PFSK-1 (cell line): ENCODE data around the gene ZNF660.

Source experiments
- FOXP2 ChIP-seq: optimal IDR thresholded peaks from 2 replicates; pipeline ENCODE3; 2011; ENCODE audit warnings: borderline replicate concordance, control low read depth, inconsistent platforms; ENCODE audit not compliant: insufficient read depth; ENCODE audit errors: extremely low read length, extremely low read depth
- POLR2AphosphoS5 ChIP-seq: IDR thresholded peaks from 2 replicates; pipeline ENCODE4 v1.6.1; 2012; ENCODE audit warnings: low read depth, mild to moderate bottlenecking, control low read depth, low read length, moderate library complexity
- SIN3A ChIP-seq: IDR thresholded peaks from 2 replicates; pipeline ENCODE4 v1.6.1; 2012; ENCODE audit warnings: mild to moderate bottlenecking, low read length, moderate library complexity, borderline replicate concordance; ENCODE audit not compliant: insufficient read depth
- TAF1 ChIP-seq: IDR thresholded peaks from 2 replicates; pipeline ENCODE4 v1.6.1; 2012; ENCODE audit warnings: low read length, control low read depth, borderline replicate concordance; ENCODE audit not compliant: insufficient read depth
- TF ChIP-seq, protein P1 (sequence below), 2 experiments: IDR thresholded peaks; 2 replicates each; pipeline versions ENCODE4 v1.6.1 to v1.8.0; 2011 to 2012; ENCODE audit warnings: low read depth in 2 of 2, low read length in 2 of 2, control low read depth in 1 of 2, inconsistent platforms in 1 of 2, mild to moderate bottlenecking in 1 of 2, moderate library complexity in 1 of 2; ENCODE audit not compliant: insufficient read depth in 1 of 2

DNA sequence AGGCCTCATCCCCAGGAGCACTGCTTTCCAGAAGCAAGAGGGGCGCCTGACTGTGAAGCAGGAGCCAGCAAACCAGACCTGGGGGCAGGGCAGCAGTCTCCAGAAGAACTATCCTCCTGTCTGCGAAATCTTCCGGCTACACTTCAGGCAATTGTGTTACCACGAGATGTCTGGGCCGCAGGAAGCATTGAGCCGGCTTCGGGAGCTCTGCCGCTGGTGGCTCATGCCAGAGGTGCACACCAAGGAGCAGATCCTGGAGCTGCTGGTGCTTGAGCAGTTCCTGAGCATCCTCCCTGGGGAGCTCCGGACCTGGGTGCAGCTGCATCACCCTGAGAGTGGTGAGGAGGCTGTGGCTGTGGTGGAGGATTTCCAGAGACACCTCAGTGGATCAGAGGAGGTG, 27.7 kb upstream of the ZNF660 start:
- TF ChIP-seq POLR2AphosphoS5 (no peak), SIN3A (no peak), TAF1 (no peak), FOXP2 (no peak)
- TF ChIP-seq, protein P1, sequence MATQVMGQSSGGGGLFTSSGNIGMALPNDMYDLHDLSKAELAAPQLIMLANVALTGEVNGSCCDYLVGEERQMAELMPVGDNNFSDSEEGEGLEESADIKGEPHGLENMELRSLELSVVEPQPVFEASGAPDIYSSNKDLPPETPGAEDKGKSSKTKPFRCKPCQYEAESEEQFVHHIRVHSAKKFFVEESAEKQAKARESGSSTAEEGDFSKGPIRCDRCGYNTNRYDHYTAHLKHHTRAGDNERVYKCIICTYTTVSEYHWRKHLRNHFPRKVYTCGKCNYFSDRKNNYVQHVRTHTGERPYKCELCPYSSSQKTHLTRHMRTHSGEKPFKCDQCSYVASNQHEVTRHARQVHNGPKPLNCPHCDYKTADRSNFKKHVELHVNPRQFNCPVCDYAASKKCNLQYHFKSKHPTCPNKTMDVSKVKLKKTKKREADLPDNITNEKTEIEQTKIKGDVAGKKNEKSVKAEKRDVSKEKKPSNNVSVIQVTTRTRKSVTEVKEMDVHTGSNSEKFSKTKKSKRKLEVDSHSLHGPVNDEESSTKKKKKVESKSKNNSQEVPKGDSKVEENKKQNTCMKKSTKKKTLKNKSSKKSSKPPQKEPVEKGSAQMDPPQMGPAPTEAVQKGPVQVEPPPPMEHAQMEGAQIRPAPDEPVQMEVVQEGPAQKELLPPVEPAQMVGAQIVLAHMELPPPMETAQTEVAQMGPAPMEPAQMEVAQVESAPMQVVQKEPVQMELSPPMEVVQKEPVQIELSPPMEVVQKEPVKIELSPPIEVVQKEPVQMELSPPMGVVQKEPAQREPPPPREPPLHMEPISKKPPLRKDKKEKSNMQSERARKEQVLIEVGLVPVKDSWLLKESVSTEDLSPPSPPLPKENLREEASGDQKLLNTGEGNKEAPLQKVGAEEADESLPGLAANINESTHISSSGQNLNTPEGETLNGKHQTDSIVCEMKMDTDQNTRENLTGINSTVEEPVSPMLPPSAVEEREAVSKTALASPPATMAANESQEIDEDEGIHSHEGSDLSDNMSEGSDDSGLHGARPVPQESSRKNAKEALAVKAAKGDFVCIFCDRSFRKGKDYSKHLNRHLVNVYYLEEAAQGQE (IDR thresholded peaks at IDR 0.05; ENCODE audit: insufficient read depth in 1 of 2, low read depth in 2 of 2, low read length in 2 of 2) = no peak
